ENCODE measurements around the gene ELF1.
"Not testable (repeated sequence)": the region's sequence is repeated elsewhere in the genome, so short reads cannot be mapped to it uniquely, and the experiment has no call there.

ELF1 gene

DNA sequence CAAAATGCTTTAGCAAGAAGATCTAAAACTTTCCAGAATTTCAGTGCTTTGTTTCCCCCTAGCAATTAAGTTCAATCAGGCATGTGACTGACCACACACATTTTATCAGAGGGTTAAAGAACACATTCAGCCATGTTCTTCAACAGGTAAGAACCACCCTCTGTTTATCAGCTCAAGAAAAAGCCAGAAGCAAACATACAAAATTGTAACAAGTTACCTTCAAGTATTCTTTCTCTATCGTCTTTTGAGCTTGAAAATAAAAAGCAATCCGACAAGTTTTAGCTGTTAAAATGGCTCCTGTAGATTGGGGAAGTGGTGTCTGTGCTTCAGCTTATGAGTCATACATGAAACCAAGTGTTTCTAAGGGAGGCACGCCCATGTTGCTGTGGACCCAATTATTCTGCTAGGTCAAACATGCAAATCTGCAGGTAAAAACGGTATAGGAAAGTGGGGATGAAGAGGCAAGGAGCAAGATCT, at the start of gene ELF1:
ELF1 (minus strand) TSS at position 306 of the 477 bp plus-strand sequence. CDS start 37,262 bp downstream, outside the sequence.
- DNase-seq: no peak

DNA sequence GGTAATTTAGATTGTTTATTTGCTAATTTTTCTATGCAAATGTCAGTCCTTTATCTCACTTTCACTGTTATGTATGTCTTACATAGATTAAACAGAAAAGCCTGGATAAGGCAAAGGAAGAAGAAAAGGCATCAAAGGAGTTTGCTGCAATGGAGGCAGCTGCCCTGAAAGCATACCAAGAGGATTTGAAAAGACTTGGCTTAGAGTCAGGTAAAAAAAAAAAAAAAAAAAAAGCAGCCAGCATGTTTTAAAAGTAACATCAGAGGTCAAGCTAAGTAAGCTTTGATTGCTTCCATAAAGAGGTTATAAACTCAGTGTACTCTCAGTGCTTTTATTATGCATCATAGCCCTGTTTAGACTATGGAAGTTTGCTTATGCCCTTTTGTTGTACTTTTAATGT, 46.0 kb upstream of the ELF1 start:
- no peak for DNase-seq

DNA sequence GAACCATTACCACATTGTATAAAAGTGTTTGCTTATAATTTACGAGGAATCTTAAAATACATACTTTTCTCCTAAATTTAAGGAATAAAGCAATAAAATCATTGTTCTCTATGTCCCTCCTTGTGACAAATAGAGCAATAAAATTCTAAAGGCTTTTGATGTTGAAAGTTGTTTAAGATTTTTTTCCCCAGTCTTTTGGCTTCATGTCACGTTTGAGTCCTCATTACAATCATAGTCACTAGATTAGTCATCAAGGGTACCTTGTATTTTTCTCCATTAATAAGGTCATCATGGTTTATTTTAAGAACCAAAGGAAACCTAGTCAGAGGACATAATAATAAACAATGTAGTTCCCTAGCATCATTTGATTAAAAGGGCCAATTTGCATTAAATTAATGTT, 45.4 kb upstream of the ELF1 start:
- DNase-seq: no peak

DNA sequence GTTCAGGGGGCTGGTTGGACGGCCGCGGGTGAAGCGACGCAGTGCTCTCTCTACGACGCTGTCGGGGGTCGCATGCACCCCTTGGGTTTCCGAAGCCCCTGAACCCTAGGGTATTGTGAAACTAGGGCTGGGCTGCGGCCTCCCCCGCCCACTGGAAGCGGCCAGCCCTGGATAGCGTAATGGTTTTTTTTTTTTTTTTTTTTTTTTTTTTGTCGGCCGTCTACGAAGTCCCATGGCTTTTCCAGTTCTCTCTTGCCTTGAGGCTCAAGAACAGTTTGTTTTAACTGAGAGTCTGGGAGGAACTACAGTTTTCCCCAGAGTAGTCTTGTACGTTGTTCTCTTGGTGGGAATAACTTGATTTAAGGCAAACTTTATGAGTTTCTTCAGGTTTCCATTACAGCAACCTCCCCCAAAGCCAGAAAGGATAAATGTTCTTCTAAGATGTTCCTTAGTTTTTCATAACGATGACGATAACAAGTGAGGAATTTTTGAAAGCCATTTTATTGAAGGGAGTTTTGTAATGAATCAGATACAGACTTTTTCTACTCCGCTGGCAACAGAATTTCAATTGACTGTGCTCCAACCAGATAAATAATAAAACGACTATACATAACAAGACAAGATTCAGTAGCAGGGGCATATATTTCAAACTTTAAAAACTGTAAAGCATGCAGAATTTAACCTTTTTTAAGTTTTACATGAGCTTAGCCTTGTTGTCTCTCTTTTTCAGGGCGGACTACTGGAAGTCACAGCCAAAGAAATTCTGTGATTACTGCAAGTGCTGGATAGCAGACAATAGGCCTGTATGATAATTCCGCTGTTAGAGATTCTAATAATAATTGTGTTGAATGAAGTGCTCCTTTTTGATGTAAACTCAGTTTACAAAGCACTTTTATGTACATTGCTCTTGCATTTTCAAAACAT, 43.1 kb upstream of the ELF1 start:
- no peak for DNase-seq

DNA sequence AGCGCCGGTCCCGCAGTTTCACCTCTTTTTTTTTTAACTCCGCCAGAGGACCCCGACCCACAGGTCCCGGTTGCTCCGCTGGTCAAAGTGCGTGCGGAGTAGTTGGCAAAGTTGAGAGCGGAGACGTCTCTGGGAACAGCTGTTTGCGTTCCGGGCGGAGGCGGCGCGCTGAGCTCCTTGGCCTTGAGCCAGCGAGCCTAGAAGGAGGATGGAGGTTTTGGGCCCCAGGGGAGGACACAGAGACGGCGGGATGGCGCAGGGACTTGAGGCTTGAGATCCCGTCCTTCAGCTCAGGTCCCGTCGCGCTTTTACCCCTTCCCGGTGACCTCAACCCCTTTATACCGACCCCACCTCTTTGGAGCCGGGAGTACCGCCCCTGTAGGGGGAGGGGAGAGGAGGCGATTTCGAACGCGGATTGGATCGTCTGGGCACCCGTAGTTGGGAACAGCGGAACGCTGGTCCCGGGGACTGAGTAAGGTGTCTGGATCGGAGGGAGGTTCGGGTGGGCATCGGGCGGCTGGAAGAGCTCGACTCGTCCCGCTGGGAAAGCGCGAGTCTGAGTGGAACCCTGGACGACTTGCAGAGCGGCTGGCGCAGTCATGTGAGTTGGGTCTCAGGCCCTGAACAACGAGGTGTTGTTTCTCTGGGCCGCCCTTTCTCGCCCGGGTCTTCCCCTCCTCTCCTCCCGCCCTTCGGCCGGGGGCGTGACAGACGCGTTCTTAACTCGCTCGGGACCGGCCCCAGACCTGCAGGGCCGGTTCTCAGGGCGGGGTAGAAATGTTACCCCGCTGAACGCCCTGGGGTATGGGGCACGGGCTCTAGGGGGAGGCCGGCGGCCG, 42.2 kb upstream of the ELF1 start, which contains the start of gene WBP4:
WBP4 (plus strand) TSS at position 435 of the 839 bp plus-strand sequence; CDS start at position 600, 165 bp downstream.
- DNase-seq: peak; percentile 78

DNA sequence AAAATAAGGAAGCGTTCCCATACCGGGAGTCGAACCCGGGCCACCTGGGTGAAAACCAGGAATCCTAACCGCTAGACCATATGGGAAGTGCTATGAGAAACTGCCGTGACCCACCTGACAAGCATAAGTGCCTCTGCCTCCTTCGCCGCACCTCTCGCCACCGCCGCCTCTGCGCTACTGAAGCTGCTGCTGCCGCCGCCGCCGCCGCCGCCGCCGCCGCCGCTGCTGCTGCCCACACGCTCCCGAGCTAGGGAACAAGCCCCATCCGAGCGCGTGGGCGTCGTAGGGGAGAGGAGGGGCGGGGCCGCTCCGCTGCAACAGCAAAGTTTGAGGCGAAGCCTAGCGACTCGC, 41.6 kb upstream of the ELF1 start:
- DNase-seq: peak; percentile 45

DNA sequence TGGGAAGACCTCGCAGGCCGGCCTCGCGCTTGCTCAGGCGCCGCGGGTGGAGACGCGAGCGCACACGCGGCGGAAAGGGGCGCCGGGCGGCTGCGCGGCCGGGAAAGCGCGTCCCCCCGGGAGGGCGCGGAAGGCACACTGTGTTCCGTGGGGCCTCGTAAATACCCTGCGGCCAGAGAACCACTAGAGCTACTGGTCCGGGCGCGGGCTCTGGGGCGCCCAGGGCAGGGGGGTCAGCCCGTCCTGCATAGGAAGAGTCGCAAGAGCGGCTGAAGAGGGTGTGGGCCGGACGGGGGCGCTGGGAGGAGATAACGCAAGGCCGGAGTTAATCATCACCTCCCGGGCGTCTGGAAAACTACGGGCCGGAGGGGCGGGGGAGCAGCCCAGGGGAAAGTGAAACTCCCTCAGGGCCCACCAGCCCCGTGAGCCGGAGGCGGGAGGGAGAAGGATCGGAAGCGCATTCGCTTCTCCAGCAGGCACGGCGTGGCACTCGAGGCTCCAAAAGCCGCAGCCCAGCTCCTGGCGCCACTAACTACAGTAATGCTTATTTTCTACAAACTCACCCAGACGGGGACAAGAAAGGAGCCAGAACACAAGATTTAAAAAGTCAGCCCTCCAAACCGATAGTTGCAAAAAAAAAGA, 41.1 kb upstream of the ELF1 start:
- DNase-seq: peak; percentile 60

DNA sequence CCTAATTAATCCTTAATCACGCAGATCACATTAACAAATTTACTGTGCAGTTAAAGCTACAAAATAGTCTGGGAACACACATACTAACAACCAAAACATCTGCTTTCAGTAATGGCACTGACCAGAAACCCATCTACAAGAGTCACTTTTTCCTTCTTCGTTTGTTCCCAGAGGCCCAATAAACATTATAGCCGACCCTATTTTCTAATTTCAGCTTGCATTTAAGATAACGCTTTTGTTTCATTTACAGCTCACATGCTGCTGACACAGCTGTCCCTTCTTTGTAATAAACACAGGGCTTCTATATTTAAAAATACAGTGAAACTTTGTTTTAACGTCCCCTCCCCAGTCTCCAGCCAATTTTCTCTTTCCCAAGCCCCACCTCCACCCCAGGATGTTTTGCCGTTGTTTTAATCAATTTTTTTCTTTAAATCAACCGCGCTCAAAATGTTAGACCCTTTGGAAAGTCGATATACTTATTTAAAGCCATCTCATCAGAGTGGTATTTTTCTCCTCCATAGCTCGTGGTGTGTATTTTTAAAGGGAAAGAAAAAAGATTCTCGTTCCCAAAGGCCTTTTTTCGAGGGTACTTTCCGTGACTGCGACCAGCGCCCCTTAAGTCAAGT, 40.5 kb upstream of the ELF1 start:
- no peak for DNase-seq

DNA sequence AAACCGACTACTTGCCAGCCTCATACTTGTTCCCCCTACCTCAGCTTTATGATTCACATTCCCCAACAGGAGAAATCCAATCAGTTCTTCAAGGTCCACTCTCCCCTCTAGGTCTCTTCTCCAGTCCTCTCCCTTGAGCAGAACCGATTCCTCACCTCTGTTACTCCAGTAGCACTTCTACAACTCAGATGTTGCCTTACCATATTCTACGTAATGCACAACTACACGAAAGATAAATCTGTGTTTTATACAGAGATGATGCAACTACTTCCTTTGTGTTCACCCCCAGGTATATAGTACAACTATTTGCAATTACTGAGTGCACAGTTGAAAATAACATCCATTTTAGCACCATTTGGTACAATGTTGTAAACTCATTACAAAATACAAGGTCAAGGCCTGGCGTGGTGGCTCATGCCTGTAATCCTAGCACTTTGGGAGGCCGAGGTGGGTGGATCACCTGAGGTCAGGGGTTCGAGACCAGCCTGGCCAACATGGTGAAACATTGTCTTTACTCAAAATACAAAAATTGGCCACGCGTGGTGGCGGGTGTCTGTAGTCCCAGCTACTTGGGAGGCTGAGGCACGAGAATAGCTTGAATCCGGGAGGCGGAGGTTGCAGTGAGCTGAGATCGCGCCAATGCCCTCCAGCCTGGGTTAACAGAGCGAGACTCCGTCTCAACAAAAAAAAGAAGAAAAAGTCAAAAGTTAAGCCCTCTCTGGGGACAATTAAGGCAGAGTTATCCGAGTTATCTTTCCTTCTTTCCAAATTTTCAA, 39.4 kb upstream of the ELF1 start:
- no peak for DNase-seq

DNA sequence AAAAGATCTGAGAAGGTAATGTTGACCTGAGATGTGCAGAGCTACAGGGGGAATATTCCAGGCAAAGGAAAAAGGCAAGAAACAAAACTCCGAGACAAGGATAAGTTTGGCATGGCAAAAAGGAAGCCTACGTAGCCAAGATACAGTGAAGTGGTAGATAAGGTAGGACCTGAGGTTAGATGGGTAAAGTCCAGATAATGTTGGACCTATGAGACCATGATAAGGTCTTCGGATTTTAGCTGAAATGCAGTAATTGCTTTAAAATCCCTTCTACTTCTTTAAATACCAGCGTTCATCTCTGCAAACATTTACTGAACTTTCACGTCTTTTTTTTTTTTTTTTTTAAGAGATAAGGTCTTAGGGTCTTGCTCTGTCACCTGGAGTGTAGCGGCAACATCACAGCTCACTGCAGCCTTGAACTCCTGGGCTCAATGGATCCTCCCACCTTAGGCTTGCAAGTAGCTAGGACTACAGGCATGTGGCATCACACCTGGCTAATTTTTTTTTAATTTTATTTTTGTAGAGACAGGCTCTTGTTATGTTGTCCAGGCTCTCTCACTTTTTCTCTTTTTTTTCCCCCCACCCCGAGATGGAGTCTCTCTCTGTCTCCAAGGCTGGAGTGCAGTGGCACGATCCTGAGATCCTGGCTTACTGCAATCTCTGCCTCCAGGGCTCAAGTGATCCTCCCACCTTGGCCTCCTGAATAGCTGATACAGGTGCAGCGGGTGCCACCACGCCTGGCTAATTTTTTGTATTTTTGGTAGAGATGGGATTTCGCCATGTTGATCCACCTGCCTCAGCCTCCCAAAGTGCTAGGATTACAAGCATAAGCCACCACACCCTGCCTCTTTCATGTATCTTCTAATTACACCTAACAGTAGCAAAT, 38.0 kb upstream of the ELF1 start:
- DNase-seq: no peak

DNA sequence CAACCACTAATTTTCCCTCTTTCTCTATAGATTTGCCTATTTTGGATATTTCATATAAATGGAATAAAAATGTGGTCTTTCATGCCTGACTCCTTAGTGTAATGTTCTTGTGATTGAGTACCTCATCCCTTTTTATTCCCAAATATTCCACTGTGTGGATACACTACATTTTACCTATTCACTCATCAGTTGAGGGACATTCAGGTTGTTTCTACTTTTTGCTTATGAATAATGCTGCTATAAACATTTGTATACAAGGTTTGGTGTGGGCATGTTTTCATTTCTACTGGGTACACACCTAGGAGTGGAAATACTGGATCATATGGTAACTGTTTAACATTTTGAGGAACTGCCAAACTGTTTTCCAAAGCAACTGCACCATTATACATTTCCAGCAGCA, 37.1 kb upstream of the ELF1 start:
- no peak for DNase-seq

DNA sequence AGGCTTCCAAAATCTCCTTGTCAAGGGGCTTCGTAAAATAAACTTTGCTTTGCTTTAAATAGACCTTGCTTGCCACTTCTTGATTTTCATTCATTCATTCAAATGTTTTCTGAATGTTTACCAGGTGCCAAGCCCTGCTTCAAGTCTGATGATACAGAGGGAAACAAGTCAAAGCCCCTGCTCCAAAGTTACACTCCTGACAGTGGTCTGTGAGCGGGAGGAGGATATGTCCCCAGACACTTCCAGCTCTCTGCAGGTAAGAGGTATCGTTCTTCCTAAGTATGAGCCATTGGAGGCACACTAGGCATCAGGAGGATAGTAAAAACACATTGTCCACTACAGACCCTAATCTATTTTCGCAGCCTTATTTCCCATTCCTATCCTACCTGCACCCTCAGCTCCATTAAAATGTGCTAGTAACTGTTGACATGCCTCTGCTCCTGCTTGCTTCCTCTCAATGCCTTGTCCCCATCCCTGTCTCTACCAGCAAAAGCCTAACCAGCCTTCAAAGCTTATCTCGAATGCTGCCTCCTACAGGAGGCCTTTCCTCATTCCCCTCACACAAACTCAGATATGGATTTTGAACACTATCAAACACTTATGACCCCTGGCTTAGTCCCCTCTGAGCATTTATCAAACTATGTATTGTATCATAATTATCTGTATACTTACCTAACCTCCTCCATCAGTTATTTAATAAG, 36.0 kb upstream of the ELF1 start:
- DNase-seq: no peak

DNA sequence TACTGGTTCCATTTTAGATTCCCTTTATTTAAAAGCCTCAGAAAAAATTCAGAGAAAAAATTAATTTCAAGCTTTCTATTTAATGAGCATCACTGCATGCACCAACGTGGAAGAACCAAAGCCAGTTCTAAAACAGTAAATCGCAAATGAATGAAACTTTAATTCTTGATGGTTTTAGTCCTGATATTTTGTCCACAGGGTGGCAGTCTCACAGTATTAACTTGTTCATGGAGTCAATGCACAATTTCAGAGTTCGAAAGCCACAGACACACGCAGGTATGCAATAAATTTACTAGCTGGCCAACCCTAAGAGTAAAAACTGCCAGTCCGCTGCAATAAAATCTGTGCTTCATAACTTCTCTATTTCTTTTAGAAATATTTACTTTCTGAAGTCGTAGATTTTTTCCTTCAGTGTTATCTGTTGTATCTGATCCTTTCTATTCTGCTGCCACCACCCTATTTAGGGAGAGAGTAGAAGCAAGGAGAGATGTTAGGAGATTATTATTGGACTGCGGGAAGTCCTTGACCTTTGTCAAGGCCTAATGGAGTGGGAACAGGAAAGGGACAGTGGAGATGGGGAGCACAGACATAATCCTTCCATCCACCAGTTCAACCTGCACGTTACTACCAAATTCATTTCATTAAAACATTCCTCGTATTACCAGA, 35.2 kb upstream of the ELF1 start:
- DNase-seq: no peak

DNA sequence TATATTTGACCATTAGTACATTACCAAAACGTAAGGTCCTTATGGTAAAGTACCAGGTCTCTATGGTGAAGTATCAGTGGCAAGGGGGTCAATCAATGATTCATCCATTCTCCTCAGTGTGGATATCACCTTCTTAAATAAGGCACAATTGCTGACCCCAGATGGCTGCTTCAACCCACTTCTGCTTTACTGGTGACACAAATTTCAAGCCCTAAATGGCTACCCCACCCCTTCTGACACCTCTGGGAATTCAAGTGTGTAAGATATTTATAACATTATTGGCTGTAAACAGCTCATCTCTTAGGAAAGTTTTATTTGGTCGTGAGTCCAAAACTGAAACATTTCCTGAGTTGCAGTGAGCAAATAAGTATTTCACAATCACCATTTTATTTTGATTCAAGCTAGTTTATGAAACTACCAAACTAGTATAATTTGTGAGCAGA, 34.3 kb upstream of the ELF1 start:
- no peak for DNase-seq

DNA sequence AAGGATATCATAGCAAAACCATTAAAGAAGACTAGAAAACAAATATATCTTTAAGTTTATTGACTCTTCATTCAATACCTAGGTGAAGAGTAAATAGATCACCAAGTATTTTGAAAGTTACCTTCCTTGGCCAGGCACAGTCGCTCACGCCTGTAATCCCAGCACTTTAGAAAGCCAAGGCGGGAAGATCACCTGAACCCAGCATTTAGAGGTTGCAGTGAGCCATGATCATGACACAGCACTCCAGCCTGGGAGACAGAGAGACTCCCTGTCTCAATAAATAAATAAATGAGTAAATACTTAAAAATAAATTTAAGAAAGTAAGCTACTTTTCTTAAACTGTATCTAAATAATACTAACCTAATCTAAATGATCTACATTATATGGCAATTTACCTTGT, 33.3 kb upstream of the ELF1 start:
- DNase-seq: no peak

DNA sequence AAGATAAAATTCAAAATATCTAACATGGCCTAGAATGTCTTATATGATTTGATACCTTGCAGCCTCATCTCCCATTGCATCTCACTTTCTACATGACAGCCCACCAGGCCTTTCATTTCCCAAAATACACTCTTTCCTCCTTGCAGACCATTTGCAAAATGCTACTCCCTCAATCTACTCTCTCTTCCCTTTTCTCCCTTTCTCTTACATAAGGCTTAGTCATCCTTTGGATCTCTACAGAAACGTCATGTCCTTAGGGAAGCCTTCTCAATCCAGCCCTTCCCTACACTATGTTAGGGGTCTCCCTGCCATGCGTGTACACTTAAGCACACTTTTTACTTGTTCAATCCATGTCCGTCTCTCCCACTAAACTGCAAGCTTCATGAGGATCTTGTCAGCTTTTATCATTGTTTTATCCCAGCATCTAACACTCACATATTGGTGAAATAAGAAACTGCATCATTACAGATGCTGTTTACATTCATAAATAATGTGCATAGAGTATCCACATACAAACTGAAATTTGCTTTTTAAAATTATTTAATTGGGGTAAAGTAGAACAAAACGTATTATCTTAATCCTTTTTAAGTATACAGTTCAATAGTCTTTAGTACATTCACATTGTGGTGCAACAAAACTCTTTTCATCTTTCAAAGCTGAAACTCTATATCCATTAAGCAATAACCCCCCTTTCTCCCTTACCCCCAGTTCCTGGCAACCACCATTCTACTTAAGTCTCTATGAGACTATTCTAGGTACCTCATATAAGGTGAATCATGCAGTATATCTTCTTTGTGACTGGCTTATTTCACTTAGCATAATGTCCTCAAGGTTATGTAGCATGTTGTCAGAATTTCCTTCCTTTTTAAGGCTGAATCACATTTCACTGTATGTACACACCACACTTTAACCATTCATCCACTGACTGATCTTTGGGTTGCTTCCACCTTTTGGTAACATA, 30.6 kb upstream of the ELF1 start:
- DNase-seq: no peak

DNA sequence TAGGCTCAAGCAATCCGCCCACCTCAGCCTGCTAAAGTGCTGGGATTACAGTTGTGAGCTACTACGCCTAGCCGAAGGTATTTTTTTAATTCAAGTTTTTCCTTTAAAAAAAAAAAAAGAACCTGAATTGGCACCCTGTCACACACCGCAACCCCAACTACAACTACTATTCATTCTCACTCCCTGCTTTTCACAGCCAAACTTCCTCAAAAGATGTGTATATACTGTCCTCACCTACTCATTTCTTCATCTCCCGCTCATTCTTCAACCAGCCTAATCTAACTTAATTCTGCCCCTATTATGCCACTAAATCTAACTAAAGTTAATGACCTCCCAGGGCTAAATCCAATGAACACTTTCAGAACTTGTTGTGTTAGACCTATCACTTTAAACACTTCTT, 29.5 kb upstream of the ELF1 start:
- no peak for DNase-seq

DNA sequence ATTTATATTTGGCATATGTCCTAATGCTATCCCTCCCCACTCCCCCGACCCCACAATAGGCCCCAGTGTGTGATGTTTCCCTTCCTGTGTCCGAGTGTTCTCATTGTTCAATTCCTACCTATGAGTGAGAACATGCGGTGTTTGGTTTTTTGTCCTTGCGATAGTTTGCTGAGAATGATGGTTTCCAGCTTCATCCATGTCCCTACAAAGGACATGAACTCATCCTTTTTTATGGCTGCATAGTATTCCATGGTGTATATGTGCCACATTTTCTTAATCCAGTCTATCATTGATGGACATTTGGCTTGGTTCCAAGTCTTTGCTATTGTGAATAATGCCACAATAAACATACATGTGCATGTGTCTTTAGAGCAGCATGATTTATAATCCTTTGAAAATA, 23.3 kb upstream of the ELF1 start:
- DNase-seq: not testable (repeated sequence)

Data from NCI-H2171 (cell line).